ENCODE measurements around the gene RGS6.

DNA sequence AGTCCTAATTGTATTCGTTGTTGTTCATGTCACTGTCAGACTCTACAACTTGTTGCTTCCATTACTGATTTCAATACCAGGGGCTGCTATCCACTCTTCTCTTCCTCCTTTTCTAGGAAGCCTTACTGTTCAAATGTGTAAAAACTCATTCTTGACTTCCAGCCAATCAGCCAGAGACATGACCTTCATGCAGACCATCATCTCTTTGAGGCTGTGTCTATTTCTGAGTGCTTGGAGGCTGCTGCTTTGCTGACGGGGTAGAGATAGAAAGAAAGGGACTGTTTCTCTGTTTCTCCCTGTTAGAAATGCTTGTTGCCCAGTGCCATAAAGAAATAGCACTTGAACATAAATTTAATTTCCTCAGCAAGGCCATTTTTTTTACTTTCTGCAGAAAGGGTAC lies 282.9 kb downstream of the RGS6 start:
- TF ChIP-seq, protein P1, sequence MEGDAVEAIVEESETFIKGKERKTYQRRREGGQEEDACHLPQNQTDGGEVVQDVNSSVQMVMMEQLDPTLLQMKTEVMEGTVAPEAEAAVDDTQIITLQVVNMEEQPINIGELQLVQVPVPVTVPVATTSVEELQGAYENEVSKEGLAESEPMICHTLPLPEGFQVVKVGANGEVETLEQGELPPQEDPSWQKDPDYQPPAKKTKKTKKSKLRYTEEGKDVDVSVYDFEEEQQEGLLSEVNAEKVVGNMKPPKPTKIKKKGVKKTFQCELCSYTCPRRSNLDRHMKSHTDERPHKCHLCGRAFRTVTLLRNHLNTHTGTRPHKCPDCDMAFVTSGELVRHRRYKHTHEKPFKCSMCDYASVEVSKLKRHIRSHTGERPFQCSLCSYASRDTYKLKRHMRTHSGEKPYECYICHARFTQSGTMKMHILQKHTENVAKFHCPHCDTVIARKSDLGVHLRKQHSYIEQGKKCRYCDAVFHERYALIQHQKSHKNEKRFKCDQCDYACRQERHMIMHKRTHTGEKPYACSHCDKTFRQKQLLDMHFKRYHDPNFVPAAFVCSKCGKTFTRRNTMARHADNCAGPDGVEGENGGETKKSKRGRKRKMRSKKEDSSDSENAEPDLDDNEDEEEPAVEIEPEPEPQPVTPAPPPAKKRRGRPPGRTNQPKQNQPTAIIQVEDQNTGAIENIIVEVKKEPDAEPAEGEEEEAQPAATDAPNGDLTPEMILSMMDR (conservative IDR thresholded peaks at IDR 0.05) = no peak
- TF ChIP-seq ZFX (IDR thresholded peaks at IDR 0.05) = no peak
